Psoas muscle (tissue), 8 donors: ENCODE data around the gene TTYH1. TPM values are rescaled to one million over a fixed set of nuclear protein-coding genes. Genes with fewer than 3 reads are reported as not detected.

ENCODE experiments used
- ATAC-seq, 4 donors: fragments of 200-7000 bp; cut with Tn5 transposase; one replicate each; pipeline ENCODE4 v1.9.1; 2020; ENCODE audit warnings: moderate library complexity in 3 of 4, mild to moderate bottlenecking in 2 of 4
- DNase-seq, 2 donors: peaks; one replicate each; pipeline ENCODE4 v3.0.0-alpha.2; 2020
- H3K27ac ChIP-seq: fragments of 200-600 bp; one replicate; pipeline ENCODE4 v1.8.0; 2022
- H3K27me3 ChIP-seq, 3 donors: fragments of 200-600 bp in 1 of 3; one replicate each; pipeline versions ENCODE4 v1.6.1 to v1.8.0; 2013 to 2022; ENCODE audit warnings: low read length in 2 of 3, mild to moderate bottlenecking in 2 of 3, moderate library complexity in 1 of 3; ENCODE audit not compliant: insufficient read depth in 3 of 3
- H3K36me3 ChIP-seq, 2 donors: fragments of 200-600 bp in 1 of 2; one replicate each; pipeline versions ENCODE4 v1.6.1 to v1.8.0; 2013 to 2022; ENCODE audit warnings: low read depth in 1 of 2, mild to moderate bottlenecking in 1 of 2, moderate library complexity in 1 of 2; ENCODE audit not compliant: insufficient read depth in 1 of 2
- H3K4me1 ChIP-seq: fragments of 200-600 bp; one replicate; pipeline ENCODE4 v1.8.0; 2022
- H3K4me3 ChIP-seq: fragments of 200-600 bp; one replicate; pipeline ENCODE4 v1.8.0; 2022; ENCODE audit warnings: mild to moderate bottlenecking
- H3K9me3 ChIP-seq: fragments of 200-600 bp; one replicate; pipeline ENCODE4 v1.8.0; 2022
- CTCF ChIP-seq: fragments of 200-600 bp; IDR thresholded peaks from one replicate; pipeline ENCODE4 v1.8.0; 2022; ENCODE audit warnings: antibody characterized with exemption
- WGBS, 3 donors: extraction: QIAGEN DNeasy Blood & Tissue Kit; methylation state at CpG; one replicate each; pipeline versions ENCODE4 v1.1.6 to v1.1.7; 2013; 5-methylcytosine and 5-hydroxymethylcytosine counted together
- intact Hi-C, 2 donors: fragments of 100-400 bp; cut with DNase I; formaldehyde crosslinking; loops; one replicate each; pipeline versions ENCODE4 v1.11.0 to v1.14.2; 2022
- polyA plus RNA-seq, 3 donors: library from polyadenylated mRNA; stranded (reverse); fragments of 200-250 nt; gene quantifications; one replicate each; pipeline ENCODE4 v1.2.3, GENCODE V29; 2013
- total RNA-seq, 4 donors: library from RNA; stranded (reverse); fragmentation: NEBNext Ultra II Directional in 2 of 4; extraction: Animal tissue kit (Norgen Biotek cat#: 25700) in 2 of 4; gene quantifications; one replicate each; pipeline versions ENCODE4 v1.2.1 to v1.2.4, GENCODE V29; 2021 to 2023
- donor health status: healthy with polysubstance abuse.
- donor health status: DM: no; HTN: no; CAD: no; lungs with moderate emphysema.
- donor health status: Bipolar disorder and iron deficiency.
- donor health status: healthy.
- donor health status: DM: yes; HTN: yes; CAD: no.
- donor health status: DM: no; HTN: no; CAD: no.
- donor health status: DM: no; HTN: no; CAD: no.
- donor health status: DM: yes; HTN: yes; CAD: no.

TTYH1 gene
- total and polyA plus RNA-seq, 7 donors: 0.34 to 1.9 (median 0.52) TPM; not detected in 1

GRCh38 chr19:54462047-54462654 is 46.9 kb downstream of the TTYH1 start:
- H3K9me3 ChIP-seq: no peaks in the 10 kb centered on the region
- 55 to 68% (median 61%) methylated on average over 15 of the region's 15 CpGs for WGBS, 3 donors
- intact Hi-C loops: loop anchor here in 1 of 2 donors (10.0 kb wide), 1 partner anchor 477 kb away; no protein-coding TSS in a partner anchor
- peaks cover 4 to 52% of the 10 kb centered on the region in 2 donors for H3K36me3 ChIP-seq
- peak overlapping the region; percentile 91 for H3K27ac ChIP-seq
- no peak for TF ChIP-seq CTCF
- peaks cover 0 to 2% (median 0%) of the 10 kb centered on the region in 3 donors for H3K27me3 ChIP-seq
- H3K4me1 ChIP-seq: peaks cover 9% of the 10 kb centered on the region
- peak overlapping the region; percentile 78 for H3K4me3 ChIP-seq
- ATAC-seq (no peak), DNase-seq (peak; percentile 14 to 59)

DNA sequence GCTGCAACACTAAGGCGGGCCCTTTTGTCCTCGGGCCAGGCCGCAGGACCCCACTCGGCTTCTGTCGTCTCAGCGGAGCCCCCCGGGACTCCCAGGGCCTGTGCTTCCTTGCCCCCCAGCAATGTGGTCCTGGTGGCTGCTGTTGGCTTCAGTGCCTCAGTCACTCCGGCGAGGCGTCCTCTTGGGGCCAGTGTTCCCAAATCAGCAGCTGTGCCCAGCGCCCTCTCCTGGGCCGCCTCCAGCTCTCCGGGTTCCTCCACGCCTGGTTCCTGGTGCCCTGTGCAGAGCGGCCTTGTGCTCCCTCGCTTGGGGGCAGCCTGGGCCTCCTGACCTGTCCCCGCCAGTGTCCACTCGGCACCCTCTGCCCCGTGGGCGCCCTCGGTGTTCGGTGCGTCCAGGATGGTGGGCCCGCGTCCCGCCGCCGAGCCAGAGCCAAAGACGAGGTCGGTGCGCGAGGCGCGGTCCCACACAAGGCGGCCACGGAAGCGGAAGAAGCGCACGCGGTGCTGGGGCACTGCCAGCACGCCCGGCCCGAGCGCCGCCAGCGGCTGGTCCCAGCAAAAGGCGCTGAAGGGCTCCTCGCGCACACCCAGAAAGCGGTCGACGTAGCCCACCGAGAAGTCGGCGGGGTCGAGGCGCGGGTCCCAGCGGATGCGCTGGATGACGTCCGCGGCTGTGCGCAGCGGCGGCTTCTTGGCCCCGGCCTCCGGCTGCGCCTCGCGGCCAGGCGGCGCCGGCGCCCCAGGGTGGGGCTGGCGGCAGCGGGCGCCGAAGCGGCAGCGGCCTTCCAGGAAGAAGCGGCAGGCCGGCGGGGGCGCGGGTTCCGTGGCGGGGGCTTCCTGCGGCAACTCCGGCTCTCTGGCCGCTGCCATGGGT is 47.6 kb downstream of the TTYH1 start:
- peaks cover 9% of the 10 kb centered on the region for H3K4me1 ChIP-seq
- H3K9me3 ChIP-seq: no peaks in the 10 kb centered on the region
- H3K27me3 ChIP-seq: peaks cover 0 to 2% (median 0%) of the 10 kb centered on the region in 3 donors
- TF ChIP-seq CTCF: no peak
- H3K4me3 ChIP-seq: peak overlapping the region; percentile 78
- H3K36me3 ChIP-seq: peaks cover 4 to 44% of the 10 kb centered on the region in 2 donors
- peak; percentile 17 to 35 (median 24) for ATAC-seq
- H3K27ac ChIP-seq: peak overlapping the region; percentile 91
- 4 to 5% (median 5%) methylated on average over 59 to 91 of the region's 91 CpGs for WGBS, 3 donors
- intact Hi-C loops: loop anchor here in 1 of 2 donors (1.0 to 10.0 kb wide), 2 partner anchors 14 to 478 kb away; partner anchors contain the start of gene LENG8
- peak; percentile 82 for DNase-seq

GRCh38 chr19:54463531-54464043 is 48.3 kb downstream of the TTYH1 start, which contains the start of gene LENG9:
TSS of gene LENG9 (minus strand) at chr19:54463778. CDS start at chr19:54463526, 252 bp downstream.
- DNase-seq: peak; percentile 98
- intact Hi-C loops: loop anchor here in 1 of 2 donors (1.0 to 10.0 kb wide), 2 partner anchors 14 to 479 kb away; partner anchors contain the start of gene LENG8
- peaks cover 0 to 2% (median 0%) of the 10 kb centered on the region in 3 donors for H3K27me3 ChIP-seq
- peak within 1 kb of the TSS; percentile 91 for H3K27ac ChIP-seq
- H3K4me3 ChIP-seq: peak within 1 kb of the TSS; percentile 78
- ATAC-seq: peak; percentile 79 to 84 (median 81)
- peaks cover 9% of the 10 kb centered on the region for H3K4me1 ChIP-seq
- TF ChIP-seq CTCF: no peak
- H3K9me3 ChIP-seq: no peaks in the 10 kb centered on the region
- peaks cover 0 to 37% of the 10 kb centered on the region in 2 donors for H3K36me3 ChIP-seq
- WGBS, 3 donors: 0 to 1% (median 1%) methylated on average over 40 to 41 of the region's 41 CpGs

GRCh38 chr19:54464044-54464629 is 48.9 kb downstream of the TTYH1 start:
- Histone ChIP-seq H3K27ac (peak overlapping the region; percentile 91), H3K4me1 (peaks cover 9% of the 10 kb centered on the region), H3K9me3 (no peaks in the 10 kb centered on the region), H3K27me3 (peaks cover 0 to 6% (median 0%) of the 10 kb centered on the region in 3 donors), H3K36me3 (peaks cover 0 to 32% of the 10 kb centered on the region in 2 donors), H3K4me3 (peak overlapping the region; percentile 78)
- TF ChIP-seq CTCF: no peak
- intact Hi-C loops: loop anchor here in 1 of 2 donors (10.0 kb wide), 1 partner anchor 479 kb away; no protein-coding TSS in a partner anchor
- 1 to 2% (median 1%) methylated on average over 26 of the region's 26 CpGs for WGBS, 3 donors
- DNase-seq (peak; percentile 82 to 86), ATAC-seq (peak; percentile 50 to 67 (median 61))
